Fibroblast of pulmonary artery (primary cell): ENCODE data around the gene HDAC4.

ENCODE experiments used
- DNase-seq: peaks from one replicate; pipeline ENCODE4 v3.0.0-alpha.2; 2010; ENCODE audit warnings: low read depth
- H3K4me3 ChIP-seq: replicated peaks from 2 replicates; pipeline ENCODE4 v1.5.1; 2011; ENCODE audit warnings: low read depth, mild to moderate bottlenecking, control low read depth, low read length, moderate library complexity
- TF ChIP-seq, protein P1 (sequence below): IDR thresholded peaks from 2 replicates; pipeline ENCODE4 v1.5.1; 2011; ENCODE audit warnings: mild to moderate bottlenecking, control low read depth, low read length, inconsistent platforms; ENCODE audit errors: missing control alignments

HDAC4 gene

DNA sequence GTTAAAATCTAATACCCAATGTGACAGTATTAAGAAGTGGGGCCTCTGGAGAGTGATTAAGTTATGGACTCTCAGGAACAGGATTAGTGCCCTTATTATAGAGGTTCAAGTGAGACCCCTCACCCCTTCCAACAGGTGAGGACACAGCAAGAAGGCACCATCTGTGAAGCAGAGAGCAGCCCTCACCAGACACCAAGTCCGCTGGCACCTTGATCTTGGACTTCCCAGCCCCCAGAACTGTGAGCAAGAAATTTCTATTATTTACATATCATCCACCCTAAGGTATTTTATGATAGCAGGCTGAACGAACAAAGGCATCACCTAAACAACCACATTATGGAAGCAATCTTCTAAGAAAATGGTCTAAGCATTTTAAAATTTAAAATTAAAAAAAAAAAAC lies 59.0 kb downstream of the HDAC4 start:
- no peak overlapping the region for H3K4me3 ChIP-seq
- TF ChIP-seq, protein P1, sequence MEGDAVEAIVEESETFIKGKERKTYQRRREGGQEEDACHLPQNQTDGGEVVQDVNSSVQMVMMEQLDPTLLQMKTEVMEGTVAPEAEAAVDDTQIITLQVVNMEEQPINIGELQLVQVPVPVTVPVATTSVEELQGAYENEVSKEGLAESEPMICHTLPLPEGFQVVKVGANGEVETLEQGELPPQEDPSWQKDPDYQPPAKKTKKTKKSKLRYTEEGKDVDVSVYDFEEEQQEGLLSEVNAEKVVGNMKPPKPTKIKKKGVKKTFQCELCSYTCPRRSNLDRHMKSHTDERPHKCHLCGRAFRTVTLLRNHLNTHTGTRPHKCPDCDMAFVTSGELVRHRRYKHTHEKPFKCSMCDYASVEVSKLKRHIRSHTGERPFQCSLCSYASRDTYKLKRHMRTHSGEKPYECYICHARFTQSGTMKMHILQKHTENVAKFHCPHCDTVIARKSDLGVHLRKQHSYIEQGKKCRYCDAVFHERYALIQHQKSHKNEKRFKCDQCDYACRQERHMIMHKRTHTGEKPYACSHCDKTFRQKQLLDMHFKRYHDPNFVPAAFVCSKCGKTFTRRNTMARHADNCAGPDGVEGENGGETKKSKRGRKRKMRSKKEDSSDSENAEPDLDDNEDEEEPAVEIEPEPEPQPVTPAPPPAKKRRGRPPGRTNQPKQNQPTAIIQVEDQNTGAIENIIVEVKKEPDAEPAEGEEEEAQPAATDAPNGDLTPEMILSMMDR: no peak
- DNase-seq: no peak

DNA sequence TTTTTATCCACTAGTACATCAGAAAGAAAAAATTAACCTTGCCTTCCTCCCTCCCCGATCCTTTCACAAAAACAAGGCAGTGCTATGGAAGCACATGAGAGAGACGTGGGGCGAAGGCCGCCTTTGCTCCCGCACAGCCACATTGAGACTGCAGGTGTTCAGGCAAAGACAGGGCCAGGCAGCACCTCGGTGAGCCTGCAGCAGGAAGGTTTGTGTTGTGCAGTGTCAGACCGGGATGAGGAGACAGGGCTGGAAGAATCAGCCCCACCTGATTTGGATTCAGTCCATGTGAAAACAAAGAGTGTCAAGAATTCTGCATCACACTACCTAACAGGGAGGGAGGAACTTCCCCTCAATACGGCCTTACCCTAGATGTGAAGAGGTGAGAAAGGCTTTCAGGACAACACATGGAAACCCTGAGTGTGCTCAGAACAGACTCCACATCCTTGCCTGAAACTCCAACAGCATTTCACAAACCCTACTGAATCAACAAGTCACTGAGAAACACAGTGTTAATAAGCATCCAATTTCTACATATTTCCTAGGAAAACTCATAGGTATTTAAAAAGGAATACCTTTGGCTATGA lies 59.6 kb downstream of the HDAC4 start:
- TF ChIP-seq, protein P1: no peak
- no peak overlapping the region for H3K4me3 ChIP-seq
- no peak for DNase-seq

DNA sequence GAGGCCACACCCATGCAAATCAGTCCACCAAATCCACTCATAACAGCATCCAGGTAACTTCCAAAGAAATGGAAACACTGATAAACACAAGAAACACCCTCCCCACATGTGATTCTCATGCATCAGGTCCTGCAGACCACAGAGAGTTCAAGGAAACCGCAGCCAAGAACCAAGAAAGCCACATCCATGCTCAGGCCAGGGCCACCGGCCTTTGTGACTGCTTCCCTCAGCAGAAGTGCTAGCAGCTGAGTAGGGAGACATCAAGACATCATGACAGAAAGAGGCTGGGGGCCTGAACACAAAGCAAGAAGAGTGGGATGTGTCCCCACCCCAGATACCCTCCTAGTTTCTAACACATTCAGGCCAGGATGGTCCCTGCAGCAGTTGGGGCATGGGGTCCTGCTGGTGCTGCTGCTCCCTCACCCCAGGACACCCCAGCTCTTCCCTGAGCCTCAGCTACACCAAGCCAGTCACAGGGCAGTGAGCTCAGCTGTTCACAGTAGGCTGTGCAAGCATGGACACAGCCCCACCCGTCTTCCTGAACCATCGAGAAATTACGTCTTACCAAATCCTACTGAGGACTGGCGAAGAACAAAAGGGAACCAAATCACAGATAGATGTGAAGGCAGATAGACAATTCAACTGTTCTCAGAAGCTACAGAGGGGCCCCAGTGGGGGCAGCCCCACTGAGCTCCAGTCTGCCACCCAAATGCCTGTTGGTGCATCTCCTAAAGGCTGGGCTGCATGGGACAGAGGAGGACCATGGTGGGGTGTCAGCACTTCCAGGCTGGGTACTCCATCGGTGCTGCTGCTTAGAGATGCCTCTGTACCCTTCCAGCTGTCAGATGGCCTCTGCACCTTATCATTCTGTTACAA lies 60.9 kb downstream of the HDAC4 start:
- H3K4me3 ChIP-seq: no peak overlapping the region
- no peak for DNase-seq
- TF ChIP-seq, protein P1: no peak

DNA sequence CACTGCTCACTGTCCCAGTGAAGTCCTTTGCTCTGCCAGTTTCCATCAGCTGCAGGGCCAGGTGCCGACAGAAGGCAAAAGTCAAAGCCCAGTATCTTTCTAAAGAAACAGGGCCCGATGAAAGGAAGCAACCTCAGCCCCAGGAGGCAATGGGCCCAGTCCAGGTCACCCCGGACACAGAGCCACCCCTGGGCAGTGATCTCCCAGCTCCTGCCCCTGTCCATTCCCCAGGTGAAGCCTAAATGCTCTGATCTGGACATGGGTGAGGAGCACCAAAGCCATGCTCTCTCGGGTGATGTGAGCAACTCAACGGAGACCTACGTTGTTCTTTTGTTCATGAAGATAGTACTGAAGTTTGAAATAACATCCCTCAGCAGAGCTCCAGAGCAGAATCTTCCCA lies 61.6 kb downstream of the HDAC4 start:
- H3K4me3 ChIP-seq: no peak overlapping the region
- TF ChIP-seq, protein P1: no peak
- no peak for DNase-seq

DNA sequence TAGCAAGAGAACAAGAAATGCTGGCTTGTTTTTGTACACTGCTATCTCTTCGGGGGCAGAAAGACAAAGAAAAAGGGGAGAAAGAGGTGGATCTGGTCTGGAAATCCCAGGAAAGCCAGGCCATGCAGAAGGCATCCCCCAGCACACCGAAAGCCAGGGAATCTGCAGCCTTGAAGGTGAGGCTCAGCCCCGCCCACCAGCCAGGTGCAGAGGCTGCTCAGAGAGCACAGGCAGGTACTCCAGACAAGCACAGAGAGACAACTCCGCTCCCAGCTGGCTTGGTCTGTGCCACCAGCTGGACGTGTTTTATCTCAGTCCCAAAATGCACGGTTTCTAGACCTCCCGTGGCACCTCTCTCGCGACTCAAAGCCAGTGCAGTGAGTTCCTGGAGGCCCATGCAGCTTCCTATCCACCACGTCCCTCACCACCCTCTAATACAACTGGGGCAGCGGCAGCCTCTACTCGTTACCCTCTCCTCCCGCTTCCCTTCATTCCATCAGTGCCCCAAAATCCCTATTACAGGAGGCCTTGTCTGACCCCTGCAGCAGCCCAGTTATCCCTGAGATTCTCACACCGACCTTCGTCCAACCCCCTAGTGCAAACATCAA lies 62.8 kb downstream of the HDAC4 start:
- no peak overlapping the region for H3K4me3 ChIP-seq
- no peak for DNase-seq
- TF ChIP-seq, protein P1: no peak

DNA sequence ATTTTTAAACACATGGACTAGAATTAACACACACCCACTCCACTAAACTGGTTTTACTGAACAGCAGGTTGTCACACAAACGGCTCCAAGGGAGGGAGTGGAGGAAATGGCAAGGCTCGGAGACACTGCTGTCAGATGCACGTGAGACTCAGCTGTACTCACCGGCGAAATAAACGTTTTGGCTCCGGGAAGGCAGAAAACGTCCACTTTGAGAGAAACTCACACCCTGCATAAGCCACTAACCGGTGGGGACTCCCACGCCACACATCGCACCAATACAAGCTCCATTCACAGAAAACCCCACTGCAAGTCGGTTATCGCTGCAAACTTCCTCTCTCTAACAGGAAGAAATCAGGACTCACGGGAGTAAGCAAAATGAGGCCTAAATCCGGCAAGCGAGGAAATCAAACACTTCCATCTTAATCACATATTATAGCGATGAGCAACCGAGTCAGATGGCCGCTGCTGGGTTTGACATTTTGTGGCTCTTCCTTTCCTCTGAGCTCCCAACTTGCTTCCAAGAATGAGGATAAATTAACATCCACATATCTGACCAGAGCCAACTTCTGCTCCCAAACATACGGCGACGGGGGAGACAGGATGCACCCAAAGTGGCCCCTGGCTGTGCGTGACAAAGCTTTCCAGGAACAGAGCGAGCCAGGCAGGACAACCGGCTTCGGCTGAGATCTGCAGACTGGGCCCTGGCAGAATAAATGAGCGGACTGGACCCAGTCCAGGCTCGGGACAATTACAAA lies 63.5 kb downstream of the HDAC4 start:
- TF ChIP-seq, protein P1: no peak

More for the DNA sequence above, 63.5 kb downstream of the HDAC4 start:
- H3K4me3 ChIP-seq: no peak overlapping the region
- DNase-seq: no peak
